GM06990 (cell line): ENCODE data around the gene LIMS1.

Source experiments
- DNase-seq: peaks from one replicate; pipeline ENCODE4 v3.0.0-alpha.2; 2011; ENCODE audit not compliant: insufficient read length; ENCODE audit errors: extremely low read depth
- H3K27me3 ChIP-seq: replicated peaks from 2 replicates; pipeline ENCODE4 v1.6.0; 2011; ENCODE audit warnings: low read length; ENCODE audit not compliant: control insufficient read depth, insufficient read depth
- H3K36me3 ChIP-seq: 2 replicates; pipeline ENCODE4 v1.5.1; 2011; ENCODE audit warnings: low read length; ENCODE audit not compliant: control insufficient read depth, insufficient read depth
- H3K4me3 ChIP-seq: replicated peaks from 2 replicates; pipeline ENCODE4 v1.5.1; 2011; ENCODE audit warnings: low read depth, mild to moderate bottlenecking, control low read depth, low read length
- CTCF ChIP-seq: IDR thresholded peaks from 2 replicates; pipeline ENCODE4 v1.5.1; 2011; ENCODE audit warnings: low read length, control low read depth, mild to moderate bottlenecking, inconsistent platforms; ENCODE audit not compliant: insufficient read depth, poor library complexity, severe bottlenecking

Gene LIMS1

DNA sequence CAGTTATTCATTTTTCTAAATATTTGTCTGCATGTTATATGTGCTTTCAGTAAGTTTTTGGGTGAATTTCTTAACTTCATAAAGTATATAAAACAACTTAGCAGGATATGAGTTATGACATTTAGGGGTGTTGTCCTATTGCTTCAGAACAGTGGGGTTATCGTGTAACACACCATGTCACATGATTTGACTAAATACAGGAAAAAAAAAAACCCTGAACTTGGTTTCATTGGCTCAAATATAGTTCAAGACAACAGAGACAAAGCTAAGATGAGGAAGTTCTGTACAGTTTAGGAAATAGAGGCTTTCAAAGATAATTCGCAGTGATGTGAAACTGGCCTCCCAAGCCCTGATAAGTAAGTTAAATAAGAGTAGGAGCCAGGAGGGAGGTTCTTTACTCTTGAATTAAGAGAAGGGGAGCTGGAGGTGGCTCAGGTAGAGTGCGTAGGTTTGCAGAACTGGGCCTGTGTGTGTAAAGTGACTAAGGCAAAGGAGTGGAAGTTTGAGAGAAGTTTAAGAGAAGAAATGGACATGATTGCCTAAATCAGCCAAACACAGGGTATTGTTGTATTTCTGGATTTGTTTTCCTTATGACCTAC lies 53.9 kb downstream of the LIMS1 start:
- Histone ChIP-seq H3K27me3 (no peaks in the 10 kb centered on the region), H3K36me3 (no peaks in the 10 kb centered on the region), H3K4me3 (no peak overlapping the region)
- TF ChIP-seq CTCF: no peak
- DNase-seq: no peak

DNA sequence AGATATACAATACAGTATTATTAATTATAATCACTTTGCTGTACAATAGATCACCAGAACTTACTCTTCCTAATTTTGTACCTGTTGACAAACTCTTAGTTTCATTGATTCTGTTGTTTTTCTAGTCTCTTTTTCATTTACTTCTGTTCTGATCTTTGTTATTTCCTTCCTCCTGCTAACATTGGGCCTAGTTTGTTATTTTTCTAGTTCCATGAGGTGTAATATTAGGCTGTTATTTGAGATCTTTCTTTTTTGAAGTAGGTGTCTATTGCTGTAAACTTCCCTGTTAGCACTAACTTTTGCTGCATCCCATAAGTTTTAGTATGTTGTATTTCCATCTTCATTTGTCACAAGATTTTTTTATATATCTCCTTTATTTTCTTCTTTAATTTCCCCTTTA lies 55.1 kb downstream of the LIMS1 start:
- no peak for DNase-seq
- no peak for TF ChIP-seq CTCF
- Histone ChIP-seq H3K36me3 (no peaks in the 10 kb centered on the region), H3K27me3 (no peaks in the 10 kb centered on the region), H3K4me3 (no peak overlapping the region)

DNA sequence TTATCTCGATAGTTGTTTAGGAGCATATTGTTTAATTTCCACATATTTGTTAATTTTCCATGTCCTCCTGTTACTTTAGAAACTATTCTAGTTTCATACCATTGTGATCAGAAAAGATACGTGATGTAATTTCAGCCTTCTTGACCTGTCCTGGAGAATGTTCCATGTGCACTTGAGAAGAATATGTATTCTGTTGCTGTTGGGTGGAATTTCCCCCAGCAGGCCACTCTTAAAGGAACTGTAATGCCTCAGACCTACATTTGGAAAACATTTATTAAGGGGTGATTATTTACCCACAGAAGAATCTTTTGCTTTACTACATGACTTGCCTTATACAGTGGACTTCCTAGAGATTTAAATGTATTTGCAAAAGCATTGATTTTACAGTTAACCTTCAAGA lies 55.5 kb downstream of the LIMS1 start:
- H3K27me3 ChIP-seq: no peaks in the 10 kb centered on the region
- H3K4me3 ChIP-seq: no peak overlapping the region
- no peak for TF ChIP-seq CTCF
- H3K36me3 ChIP-seq: no peaks in the 10 kb centered on the region
- no peak for DNase-seq

GRCh38 chr2:108591163-108591562 lies 56.9 kb downstream of the LIMS1 start:
- Histone ChIP-seq H3K36me3 (no peaks in the 10 kb centered on the region), H3K4me3 (no peak overlapping the region), H3K27me3 (no peaks in the 10 kb centered on the region)
- DNase-seq: no peak
- no peak for TF ChIP-seq CTCF

- no peak for TF ChIP-seq CTCF
- DNase-seq: no peak
- Histone ChIP-seq H3K36me3 (no peaks in the 10 kb centered on the region), H3K27me3 (no peaks in the 10 kb centered on the region), H3K4me3 (no peak overlapping the region)
Observed at GRCh38 chr2:108593547-108594098, 59.4 kb downstream of the LIMS1 start.
